B cell (primary cell): ENCODE data around the gene LRRC4B. TPM values are rescaled to one million over a fixed set of nuclear protein-coding genes. Genes with fewer than 3 reads are reported as not detected.

Experiments
- ATAC-seq: fragments of 200-7000 bp; cut with Tn5 transposase; one replicate; pipeline ENCODE4 v1.10.0; 2021; ENCODE audit warnings: low read depth, mild to moderate bottlenecking, moderate number of reproducible peaks, moderate library complexity
- CTCF ChIA-PET: fragments of 350-600 bp; sonication (Branson Sonifier 250); formaldehyde crosslinking; loops from one replicate; lab custom pipeline; 2021; ENCODE audit warnings: antibody characterized with exemption, inconsistent platforms; lab: Charles Lee
- POLR2A ChIA-PET: fragments of 350-600 bp; sonication (Branson Sonifier 250); formaldehyde crosslinking; loops from one replicate; lab custom pipeline; 2021; ENCODE audit warnings: antibody characterized with exemption; lab: Charles Lee
- DNase-seq: peaks from one replicate; pipeline ENCODE4 v3.0.0; 2013
- H2AFZ ChIP-seq: 2 replicates; pipeline ENCODE4 v1.6.1; 2012; ENCODE audit warnings: mild to moderate bottlenecking, low read depth, low read length; ENCODE audit not compliant: insufficient read depth, poor library complexity, severe bottlenecking
- H3K27ac ChIP-seq, 2 donors: 1 replicate in 1 of 2; 2 replicates in 1 of 2; pipeline ENCODE4 v1.5.1; 2012 to 2013; ENCODE audit warnings: low read length in 2 of 2, mild to moderate bottlenecking in 2 of 2, moderate library complexity in 1 of 2
- H3K27me3 ChIP-seq, 4 experiments: fragments of 200-600 bp in 1 of 4; sonication (generic) in 1 of 4; replicated peaks in 1 of 4; 1 replicate in 2 of 4; 2 replicates in 2 of 4; pipeline versions ENCODE4 v1.6.1 to v1.7.0; 2013 to 2016; ENCODE audit warnings: low read length in 3 of 4, mild to moderate bottlenecking in 2 of 4, mixed read lengths in 1 of 4, moderate library complexity in 1 of 4; ENCODE audit not compliant: insufficient read depth in 4 of 4, control insufficient read depth in 3 of 4; ENCODE audit errors: control extremely low read depth in 1 of 4
- H3K36me3 ChIP-seq, 2 experiments: replicated peaks in 1 of 2; 1 replicate in 1 of 2; 2 replicates in 1 of 2; pipeline versions ENCODE4 v1.6.1 to v1.7.1; 2013; ENCODE audit warnings: low read length in 1 of 2; ENCODE audit not compliant: insufficient read depth in 2 of 2, control insufficient read depth in 1 of 2; ENCODE audit errors: control extremely low read depth in 1 of 2, extremely low read depth in 1 of 2
- H3K4me1 ChIP-seq, 2 donors: fragments of 200-600 bp in 1 of 2; sonication (generic) in 1 of 2; 1 replicate in 1 of 2; 2 replicates in 1 of 2; pipeline versions ENCODE4 v1.5.1 to v1.6.1; 2013 to 2017; ENCODE audit warnings: low read length in 2 of 2; ENCODE audit not compliant: control insufficient read depth in 2 of 2, insufficient read depth in 2 of 2
- H3K4me2 ChIP-seq: replicated peaks from 2 replicates; pipeline ENCODE3; 2012; ENCODE audit warnings: mild to moderate bottlenecking, low read depth, low read length; ENCODE audit not compliant: poor library complexity, severe bottlenecking
- H3K4me3 ChIP-seq, 5 experiments: fragments of 200-600 bp in 1 of 5; sonication (generic) in 1 of 5; 1 replicate in 3 of 5; 2 replicates in 2 of 5; pipeline versions ENCODE4 v1.5.1 to v1.7.0; 2011 to 2016; ENCODE audit warnings: low read length in 4 of 5, mild to moderate bottlenecking in 4 of 5, low read depth in 2 of 5, control low read depth in 1 of 5, moderate library complexity in 1 of 5; ENCODE audit not compliant: insufficient read depth in 1 of 5; ENCODE audit errors: control extremely low read depth in 1 of 5, extremely low read depth in 1 of 5
- H3K79me2 ChIP-seq: fragments of 200-600 bp; sonication (generic); one replicate; pipeline ENCODE4 v1.6.0; 2016; ENCODE audit warnings: low read length; ENCODE audit not compliant: control insufficient read depth, insufficient read depth
- H3K9ac ChIP-seq: fragments of 200-600 bp; sonication (generic); 2 replicates; pipeline ENCODE4 v1.6.1; 2017; ENCODE audit warnings: mild to moderate bottlenecking, low read length, moderate library complexity
- H3K9me3 ChIP-seq, 3 donors: one replicate each; pipeline versions ENCODE4 v1.6.1 to v1.7.1; 2013; ENCODE audit warnings: low read length in 2 of 3; ENCODE audit not compliant: control insufficient read depth in 2 of 3, insufficient read depth in 1 of 3; ENCODE audit errors: control extremely low read depth in 1 of 3
- H4K20me1 ChIP-seq: 2 replicates; pipeline ENCODE4 v1.6.0; 2012; ENCODE audit warnings: mild to moderate bottlenecking, low read length; ENCODE audit not compliant: insufficient read depth, control insufficient read depth, poor library complexity, severe bottlenecking
- H3K27ac Mint-ChIP-seq: one replicate; pipeline ENCODE4 v1.8.0; 2021; ENCODE audit warnings: mixed read lengths
- H3K27me3 Mint-ChIP-seq: one replicate; pipeline ENCODE4 v1.8.0; 2021; ENCODE audit warnings: mixed read lengths
- H3K4me1 Mint-ChIP-seq: one replicate; pipeline ENCODE4 v1.8.0; 2021; ENCODE audit warnings: mixed read lengths
- H3K4me3 Mint-ChIP-seq: one replicate; pipeline ENCODE4 v1.8.0; 2021; ENCODE audit warnings: mixed read lengths
- H3K9me3 Mint-ChIP-seq: one replicate; pipeline ENCODE4 v1.8.0; 2022; ENCODE audit warnings: mixed read lengths; ENCODE audit not compliant: insufficient read depth
- CTCF ChIP-seq: fragments of 200-600 bp; IDR thresholded peaks from one replicate; pipeline ENCODE4 v1.8.0; 2022; ENCODE audit warnings: antibody characterized with exemption, mild to moderate bottlenecking
- EZH2 ChIP-seq: IDR thresholded peaks from 2 replicates; pipeline ENCODE4 v1.6.1; 2012; ENCODE audit warnings: borderline replicate concordance, low read depth, mild to moderate bottlenecking, moderate library complexity, low read length; ENCODE audit not compliant: insufficient read depth, poor library complexity, severe bottlenecking
- WGBS: methylation state at CpG from one replicate; pipeline ENCODE4 v1.1.5; 2013; ENCODE audit warnings: missing lambda C conversion rate; ENCODE audit not compliant: insufficient coverage; 5-methylcytosine and 5-hydroxymethylcytosine counted together
- intact Hi-C: fragments of 100-400 bp; cut with micrococcal nuclease; formaldehyde crosslinking; loops from one replicate; pipeline ENCODE4 v1.10.0; 2022
- polyA plus RNA-seq: library from polyadenylated mRNA; depleted of rRNA; stranded (reverse); fragments of >200 nt; gene quantifications from 2 replicates; pipeline ENCODE4 v1.2.3, GENCODE V29; 2012
- total RNA-seq, 2 donors: library from RNA; stranded (reverse); fragments of 120-200 nt in 1 of 2; gene quantifications; 1 replicate in 1 of 2; 2 replicates in 1 of 2; pipeline versions ENCODE4 v1.2.3 to v1.2.4, GENCODE V29; 2013 to 2022

The LRRC4B gene
- total and polyA plus RNA-seq, 2 donors (not counting 1 experiment from before 2014, with no cell fraction given), result 0.03 TPM; not detected in 1

- Histone ChIP-seq H3K4me1 (no peaks in the 10 kb centered on the region), H2AFZ (no peak overlapping the region), H3K9ac (no peak overlapping the region), H3K27ac (no peak overlapping the region), H3K36me3 (no peaks in the 10 kb centered on the region), H3K4me2 (no peak overlapping the region), H3K4me3 (no peak overlapping the region), H3K27me3 (no peaks in the 10 kb centered on the region), H4K20me1 (no peaks in the 10 kb centered on the region), H3K9me3 (peaks cover 0 to 3% (median 0%) of the 10 kb centered on the region in 3 donors), H3K79me2 (no peaks in the 10 kb centered on the region)
- no peak overlapping the region for H3K27ac Mint-ChIP-seq
- H3K9me3 Mint-ChIP-seq, result no peaks in the 10 kb centered on the region
- DNase-seq, result no peak
- POLR2A ChIA-PET, result no interaction called here
- H3K4me3 Mint-ChIP-seq, result no peak overlapping the region
- intact Hi-C loops, result no loop called here
- TF ChIP-seq CTCF (no peak), EZH2 (no peak)
- no peaks in the 10 kb centered on the region for H3K27me3 Mint-ChIP-seq
- H3K4me1 Mint-ChIP-seq, result no peaks in the 10 kb centered on the region
- no peak for ATAC-seq
- CTCF ChIA-PET, result no interaction called here
- WGBS, result 97% methylated on average over 10 of the region's 11 CpGs
These were observed 69.8 kb downstream of the LRRC4B start for GRCh38 chr19:50498219-50499056.

- no peaks in the 10 kb centered on the region for H3K9me3 Mint-ChIP-seq
- Histone ChIP-seq H3K4me2 (no peak overlapping the region), H3K36me3 (no peaks in the 10 kb centered on the region), H3K4me3 (no peak overlapping the region), H3K79me2 (no peaks in the 10 kb centered on the region), H3K9me3 (peaks cover 0 to 3% (median 0%) of the 10 kb centered on the region in 3 donors), H4K20me1 (no peaks in the 10 kb centered on the region), H3K27me3 (no peaks in the 10 kb centered on the region), H3K9ac (no peak overlapping the region), H2AFZ (no peak overlapping the region), H3K27ac (no peak overlapping the region), H3K4me1 (peaks cover 5% of the 10 kb centered on the region in 2 donors)
- no peak overlapping the region for H3K4me3 Mint-ChIP-seq
- TF ChIP-seq EZH2 (no peak), CTCF (no peak)
- no peak overlapping the region for H3K27ac Mint-ChIP-seq
- CTCF ChIA-PET, result no interaction called here
- WGBS, result 84% methylated on average over 5 of the region's 8 CpGs
- peaks cover 5% of the 10 kb centered on the region for H3K4me1 Mint-ChIP-seq
- ATAC-seq, result no peak
- H3K27me3 Mint-ChIP-seq, result no peaks in the 10 kb centered on the region
- DNase-seq, result no peak
- intact Hi-C loops, result no loop called here
- POLR2A ChIA-PET, result no interaction called here
These were observed 71.2 kb downstream of the LRRC4B start for GRCh38 chr19:50497022-50497405.
